ENCODE measurements around the gene TBC1D1. TPM values are rescaled to one million over a fixed set of nuclear protein-coding genes. Genes with fewer than 3 reads are reported as not detected.

Gene TBC1D1
- polyA plus RNA-seq, 1 donor from 2014 or later, result 23.2 TPM

DNA sequence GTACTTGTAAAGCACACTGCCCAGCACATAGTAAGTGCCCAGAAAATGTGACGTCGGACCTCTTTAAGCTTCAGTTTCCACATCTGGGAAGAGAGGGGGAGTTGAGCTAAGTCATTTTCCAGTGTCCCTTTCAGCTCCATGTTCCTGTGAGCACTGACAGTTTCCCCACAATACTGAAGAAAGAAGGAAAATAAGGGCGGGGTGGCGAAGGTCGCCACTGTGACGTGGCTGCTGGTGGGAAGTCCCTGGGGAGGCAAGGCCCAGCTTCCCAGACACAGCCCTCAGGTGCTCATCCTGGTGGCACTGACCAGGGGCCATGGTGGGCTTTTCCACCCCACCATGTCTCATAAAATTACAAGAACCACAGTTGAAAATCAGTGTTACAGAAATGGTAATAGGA lies 191.1 kb downstream of the TBC1D1 start:
- Histone ChIP-seq H3F3A (ENCODE audit: insufficient read depth, low read length, poor library complexity, severe bottlenecking) (no peaks in the 10 kb centered on the region), H3K9me2 (ENCODE audit: insufficient read depth, low read length) (no peaks in the 10 kb centered on the region), H3K27ac (ENCODE audit: low read length) (no peak overlapping the region), H3K4me3 (ENCODE audit: low read length) (no peak overlapping the region), H3K4me2 (ENCODE audit: low read length) (no peak overlapping the region), H4K20me1 (ENCODE audit: insufficient read depth) (no peaks in the 10 kb centered on the region), H3K27me3 (ENCODE audit: insufficient read depth, low read depth, low read length) (no peaks in the 10 kb centered on the region), H3K36me3 (ENCODE audit: insufficient read depth, low read length) (no peaks in the 10 kb centered on the region), H3K9ac (ENCODE audit: low read length) (no peak overlapping the region), H2AFZ (ENCODE audit: low read depth, low read length) (no peak overlapping the region), H3K9me3 (ENCODE audit: low read length) (no peaks in the 10 kb centered on the region), H3K79me2 (replicated peaks; ENCODE audit: insufficient read depth, low read length) (no peaks in the 10 kb centered on the region)
- TF ChIP-seq TAF1 (IDR thresholded peaks at IDR 0.05; ENCODE audit: low read depth) (no peak), SMC3 (conservative IDR thresholded peaks at IDR 0.05; ENCODE audit: poor library complexity) (no peak), POLR2AphosphoS5 (IDR thresholded peaks at IDR 0.05) (no peak), EZH2 (IDR thresholded peaks at IDR 0.05; ENCODE audit: borderline replicate concordance, insufficient read depth, low read length, poor library complexity, severe bottlenecking) (no peak), EP300 (conservative IDR thresholded peaks at IDR 0.05; ENCODE audit: poor library complexity, severe bottlenecking) (no peak), MXI1 (conservative IDR thresholded peaks at IDR 0.05; ENCODE audit: poor library complexity, severe bottlenecking) (no peak), RAD21 (conservative IDR thresholded peaks at IDR 0.05) (no peak)
- TF ChIP-seq, protein P1, sequence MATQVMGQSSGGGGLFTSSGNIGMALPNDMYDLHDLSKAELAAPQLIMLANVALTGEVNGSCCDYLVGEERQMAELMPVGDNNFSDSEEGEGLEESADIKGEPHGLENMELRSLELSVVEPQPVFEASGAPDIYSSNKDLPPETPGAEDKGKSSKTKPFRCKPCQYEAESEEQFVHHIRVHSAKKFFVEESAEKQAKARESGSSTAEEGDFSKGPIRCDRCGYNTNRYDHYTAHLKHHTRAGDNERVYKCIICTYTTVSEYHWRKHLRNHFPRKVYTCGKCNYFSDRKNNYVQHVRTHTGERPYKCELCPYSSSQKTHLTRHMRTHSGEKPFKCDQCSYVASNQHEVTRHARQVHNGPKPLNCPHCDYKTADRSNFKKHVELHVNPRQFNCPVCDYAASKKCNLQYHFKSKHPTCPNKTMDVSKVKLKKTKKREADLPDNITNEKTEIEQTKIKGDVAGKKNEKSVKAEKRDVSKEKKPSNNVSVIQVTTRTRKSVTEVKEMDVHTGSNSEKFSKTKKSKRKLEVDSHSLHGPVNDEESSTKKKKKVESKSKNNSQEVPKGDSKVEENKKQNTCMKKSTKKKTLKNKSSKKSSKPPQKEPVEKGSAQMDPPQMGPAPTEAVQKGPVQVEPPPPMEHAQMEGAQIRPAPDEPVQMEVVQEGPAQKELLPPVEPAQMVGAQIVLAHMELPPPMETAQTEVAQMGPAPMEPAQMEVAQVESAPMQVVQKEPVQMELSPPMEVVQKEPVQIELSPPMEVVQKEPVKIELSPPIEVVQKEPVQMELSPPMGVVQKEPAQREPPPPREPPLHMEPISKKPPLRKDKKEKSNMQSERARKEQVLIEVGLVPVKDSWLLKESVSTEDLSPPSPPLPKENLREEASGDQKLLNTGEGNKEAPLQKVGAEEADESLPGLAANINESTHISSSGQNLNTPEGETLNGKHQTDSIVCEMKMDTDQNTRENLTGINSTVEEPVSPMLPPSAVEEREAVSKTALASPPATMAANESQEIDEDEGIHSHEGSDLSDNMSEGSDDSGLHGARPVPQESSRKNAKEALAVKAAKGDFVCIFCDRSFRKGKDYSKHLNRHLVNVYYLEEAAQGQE (IDR thresholded peaks at IDR 0.05; ENCODE audit: borderline replicate concordance), result no peak
- TF ChIP-seq, protein P2, sequence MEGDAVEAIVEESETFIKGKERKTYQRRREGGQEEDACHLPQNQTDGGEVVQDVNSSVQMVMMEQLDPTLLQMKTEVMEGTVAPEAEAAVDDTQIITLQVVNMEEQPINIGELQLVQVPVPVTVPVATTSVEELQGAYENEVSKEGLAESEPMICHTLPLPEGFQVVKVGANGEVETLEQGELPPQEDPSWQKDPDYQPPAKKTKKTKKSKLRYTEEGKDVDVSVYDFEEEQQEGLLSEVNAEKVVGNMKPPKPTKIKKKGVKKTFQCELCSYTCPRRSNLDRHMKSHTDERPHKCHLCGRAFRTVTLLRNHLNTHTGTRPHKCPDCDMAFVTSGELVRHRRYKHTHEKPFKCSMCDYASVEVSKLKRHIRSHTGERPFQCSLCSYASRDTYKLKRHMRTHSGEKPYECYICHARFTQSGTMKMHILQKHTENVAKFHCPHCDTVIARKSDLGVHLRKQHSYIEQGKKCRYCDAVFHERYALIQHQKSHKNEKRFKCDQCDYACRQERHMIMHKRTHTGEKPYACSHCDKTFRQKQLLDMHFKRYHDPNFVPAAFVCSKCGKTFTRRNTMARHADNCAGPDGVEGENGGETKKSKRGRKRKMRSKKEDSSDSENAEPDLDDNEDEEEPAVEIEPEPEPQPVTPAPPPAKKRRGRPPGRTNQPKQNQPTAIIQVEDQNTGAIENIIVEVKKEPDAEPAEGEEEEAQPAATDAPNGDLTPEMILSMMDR (IDR thresholded peaks at IDR 0.05; ENCODE audit: poor library complexity, severe bottlenecking), result no peak

DNA sequence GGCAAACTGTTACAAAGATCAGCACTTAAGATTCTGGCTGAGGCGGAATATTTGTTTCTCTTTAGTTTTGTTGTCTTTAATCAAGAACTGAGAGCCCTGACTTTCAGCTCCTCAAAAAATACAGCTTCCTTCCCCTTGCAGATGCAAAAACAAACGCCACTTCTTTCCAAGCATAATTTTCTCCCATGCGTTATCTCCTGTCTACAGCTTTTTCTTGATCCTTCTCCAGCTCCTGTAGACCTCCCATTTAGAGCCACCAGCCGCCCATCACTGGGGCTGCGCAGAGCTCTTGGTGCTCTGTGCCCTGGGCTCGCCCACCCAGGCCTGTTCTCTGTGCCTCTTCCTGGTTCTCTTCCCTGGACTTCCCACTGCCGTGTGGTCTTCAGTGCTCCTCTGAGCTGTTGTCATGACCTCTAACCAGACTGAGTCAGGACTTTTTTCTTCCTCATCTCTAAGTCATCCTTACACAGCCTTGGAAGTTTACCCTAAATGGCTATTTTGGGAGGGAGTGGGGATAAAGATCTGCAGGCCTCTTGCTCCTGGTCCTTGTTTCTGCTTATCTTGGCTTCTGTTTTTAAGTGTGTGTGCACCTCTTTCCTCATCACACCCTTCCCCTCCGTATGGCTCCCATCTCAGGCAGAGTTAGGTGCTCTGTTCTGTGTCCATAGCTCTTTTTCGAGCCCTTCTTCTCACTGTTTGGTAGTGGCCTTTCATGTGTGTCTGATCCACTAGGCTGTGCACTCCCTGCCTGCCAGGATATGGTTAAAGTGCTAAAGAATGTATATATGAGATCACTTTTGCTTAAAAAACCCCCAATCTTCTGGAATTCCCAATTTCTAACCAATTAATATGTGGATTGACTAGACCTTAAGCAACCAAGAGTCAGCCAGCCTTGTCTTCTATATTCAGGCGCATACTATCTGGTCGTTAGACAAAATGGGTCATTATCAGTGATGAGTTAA lies 191.8 kb downstream of the TBC1D1 start:
- no peak overlapping the region for H3K4me3 ChIP-seq (ENCODE audit: low read length)
- no peaks in the 10 kb centered on the region for H4K20me1 ChIP-seq (ENCODE audit: insufficient read depth)
- no peak overlapping the region for H3K27ac ChIP-seq (ENCODE audit: low read length)
- no peaks in the 10 kb centered on the region for H3K27me3 ChIP-seq (ENCODE audit: insufficient read depth, low read depth, low read length)
- no peak overlapping the region for H3K4me2 ChIP-seq (ENCODE audit: low read length)
- no peaks in the 10 kb centered on the region for H3K36me3 ChIP-seq (ENCODE audit: insufficient read depth, low read length)
- no peak overlapping the region for H3K9ac ChIP-seq (ENCODE audit: low read length)
- no peaks in the 10 kb centered on the region for H3K79me2 ChIP-seq (replicated peaks; ENCODE audit: insufficient read depth, low read length)
- no peak overlapping the region for H2AFZ ChIP-seq (ENCODE audit: low read depth, low read length)
- H3K9me3 ChIP-seq (ENCODE audit: low read length), result no peaks in the 10 kb centered on the region
- no peaks in the 10 kb centered on the region for H3F3A ChIP-seq (ENCODE audit: insufficient read depth, low read length, poor library complexity, severe bottlenecking)
- no peak for TF ChIP-seq SMC3 (conservative IDR thresholded peaks at IDR 0.05; ENCODE audit: poor library complexity)
- TF ChIP-seq RAD21 (conservative IDR thresholded peaks at IDR 0.05), result no peak
- no peak for TF ChIP-seq POLR2AphosphoS5 (IDR thresholded peaks at IDR 0.05)
- H3K9me2 ChIP-seq (ENCODE audit: insufficient read depth, low read length), result no peaks in the 10 kb centered on the region

Measured in neural cell (in vitro differentiated cells).